H9 (cell line): ENCODE measurements around the gene SQOR. TPM values are rescaled to one million over a fixed set of nuclear protein-coding genes. Genes with fewer than 3 reads are reported as not detected.

ENCODE experiments used
- DNase-seq: peaks from one replicate; pipeline ENCODE4 v3.0.0-alpha.2; 2017
- H2AFZ ChIP-seq: one replicate; pipeline ENCODE4 v1.6.1; 2013; ENCODE audit warnings: mild to moderate bottlenecking, low read length, control low read depth, moderate library complexity
- H2AK5ac ChIP-seq: 2 replicates; pipeline ENCODE4 v1.6.1; 2013; ENCODE audit warnings: low read length, control low read depth, mixed read lengths; ENCODE audit not compliant: insufficient read length
- H2BK120ac ChIP-seq: one replicate; pipeline ENCODE4 v1.6.1; 2013; ENCODE audit warnings: low read depth, mild to moderate bottlenecking, low read length, control low read depth, inconsistent platforms; ENCODE audit not compliant: poor library complexity, severe bottlenecking
- H2BK12ac ChIP-seq: 2 replicates; pipeline ENCODE4 v1.6.1; 2013; ENCODE audit warnings: low read length, control low read depth, mixed read lengths, low read depth; ENCODE audit not compliant: insufficient read length
- H2BK15ac ChIP-seq: 2 replicates; pipeline ENCODE4 v1.6.1; 2013; ENCODE audit warnings: low read depth, low read length, control low read depth
- H2BK20ac ChIP-seq: one replicate; pipeline ENCODE4 v1.6.1; 2013; ENCODE audit warnings: low read depth, mild to moderate bottlenecking, low read length, control low read depth, inconsistent platforms; ENCODE audit not compliant: poor library complexity, severe bottlenecking
- H2BK5ac ChIP-seq: 2 replicates; pipeline ENCODE4 v1.6.1; 2013; ENCODE audit warnings: low read length, control low read depth, mixed read lengths; ENCODE audit not compliant: insufficient read length
- H3K14ac ChIP-seq: 2 replicates; pipeline ENCODE4 v1.6.1; 2013; ENCODE audit warnings: low read length, control low read depth; ENCODE audit not compliant: insufficient read depth
- H3K18ac ChIP-seq: 2 replicates; pipeline ENCODE4 v1.6.1; 2013; ENCODE audit warnings: low read depth, mild to moderate bottlenecking, mixed read lengths, low read length, control low read depth; ENCODE audit not compliant: insufficient read length
- H3K23ac ChIP-seq: 2 replicates; pipeline ENCODE4 v1.6.1; 2013; ENCODE audit warnings: low read length, control low read depth, mixed read lengths, low read depth; ENCODE audit not compliant: insufficient read length
- H3K23me2 ChIP-seq: 2 replicates; pipeline ENCODE4 v1.6.1; 2013; ENCODE audit warnings: low read depth, mild to moderate bottlenecking, mixed read lengths, low read length, control low read depth; ENCODE audit not compliant: insufficient read length, poor library complexity, severe bottlenecking
- H3K27ac ChIP-seq: 2 replicates; pipeline ENCODE4 v1.5.1; 2013; ENCODE audit warnings: low read length, control low read depth, mixed read lengths, low read depth; ENCODE audit not compliant: insufficient read length
- H3K27me3 ChIP-seq: 2 replicates; pipeline ENCODE4 v1.6.1; 2013; ENCODE audit warnings: low read length, control low read depth, inconsistent platforms; ENCODE audit not compliant: insufficient read depth
- H3K4ac ChIP-seq: 2 replicates; pipeline ENCODE4 v1.6.1; 2013; ENCODE audit warnings: low read depth, mild to moderate bottlenecking, control low read depth, inconsistent platforms, low read length, moderate library complexity
- H3K4me1 ChIP-seq: 2 replicates; pipeline ENCODE4 v1.6.1; 2013; ENCODE audit warnings: low read length, control low read depth, inconsistent platforms; ENCODE audit not compliant: insufficient read depth
- H3K4me2 ChIP-seq: 2 replicates; pipeline ENCODE4 v1.6.1; 2013; ENCODE audit warnings: low read length, control low read depth, mixed read lengths; ENCODE audit not compliant: insufficient read length, insufficient read depth
- H3K56ac ChIP-seq: 2 replicates; pipeline ENCODE4 v1.6.1; 2013; ENCODE audit warnings: low read depth, mild to moderate bottlenecking, mixed read lengths, low read length, control low read depth; ENCODE audit not compliant: insufficient read length
- H3K79me1 ChIP-seq: 2 replicates; pipeline ENCODE4 v1.6.1; 2013; ENCODE audit warnings: low read depth, mild to moderate bottlenecking, moderate library complexity, low read length, control low read depth, inconsistent platforms; ENCODE audit not compliant: insufficient read depth, poor library complexity, severe bottlenecking
- H3K79me2 ChIP-seq: 2 replicates; pipeline ENCODE4 v1.6.1; 2013; ENCODE audit warnings: low read length, control low read depth, inconsistent platforms; ENCODE audit not compliant: insufficient read depth
- H3K9ac ChIP-seq: 2 replicates; pipeline ENCODE4 v1.6.1; 2013; ENCODE audit warnings: low read length, control low read depth, mixed read lengths; ENCODE audit not compliant: insufficient read length; ENCODE audit errors: extremely low read depth
- H3K9me3 ChIP-seq: one replicate; pipeline ENCODE4 v1.6.1; 2013; ENCODE audit warnings: low read depth, low read length, inconsistent platforms; ENCODE audit not compliant: control insufficient read depth
- H3T11ph ChIP-seq: one replicate; pipeline ENCODE4 v1.6.1; 2013; ENCODE audit warnings: mild to moderate bottlenecking, low read length, control low read depth, inconsistent platforms
- H4K20me1 ChIP-seq: one replicate; pipeline ENCODE4 v1.6.1; 2013; ENCODE audit not compliant: control insufficient read depth, insufficient read length, insufficient read depth
- H4K5ac ChIP-seq: 2 replicates; pipeline ENCODE4 v1.6.1; 2013; ENCODE audit warnings: low read depth, mild to moderate bottlenecking, mixed read lengths, low read length, control low read depth; ENCODE audit not compliant: insufficient read length
- H4K8ac ChIP-seq: replicated peaks from 2 replicates; pipeline ENCODE4 v1.6.1; 2013; ENCODE audit warnings: low read length, control low read depth, mixed read lengths, low read depth; ENCODE audit not compliant: insufficient read length
- H4K91ac ChIP-seq: 2 replicates; pipeline ENCODE4 v1.6.1; 2013; ENCODE audit warnings: low read depth, mild to moderate bottlenecking, moderate library complexity, mixed read lengths, low read length, control low read depth; ENCODE audit not compliant: insufficient read length
- H3K27ac Mint-ChIP-seq, 3 experiments: 2 replicates in 2 of 3; 3 replicates in 1 of 3; pipeline ENCODE4 v1.8.0; 2020 to 2021; ENCODE audit warnings: mixed read lengths in 3 of 3, mild to moderate bottlenecking in 1 of 3, moderate library complexity in 1 of 3
- H3K27me3 Mint-ChIP-seq: 2 replicates; pipeline ENCODE4 v1.8.0; 2021; ENCODE audit warnings: low read depth, mild to moderate bottlenecking, moderate library complexity, mixed read lengths
- H3K36me3 Mint-ChIP-seq, 3 experiments: 2 replicates in 2 of 3; 3 replicates in 1 of 3; pipeline ENCODE4 v1.8.0; 2020 to 2021; ENCODE audit warnings: low read depth in 3 of 3, mixed read lengths in 3 of 3; ENCODE audit not compliant: insufficient read depth in 1 of 3
- H3K4me1 Mint-ChIP-seq, 2 experiments: 2 replicates each; pipeline ENCODE4 v1.8.0; 2020; ENCODE audit warnings: mixed read lengths in 2 of 2
- H3K4me3 Mint-ChIP-seq, 2 experiments: 2 replicates in 1 of 2; 3 replicates in 1 of 2; pipeline ENCODE4 v1.8.0; 2020 to 2021; ENCODE audit warnings: mild to moderate bottlenecking in 2 of 2, mixed read lengths in 2 of 2, moderate library complexity in 1 of 2
- H3K9me3 Mint-ChIP-seq, 2 experiments: 2 replicates in 1 of 2; 3 replicates in 1 of 2; pipeline ENCODE4 v1.8.0; 2020; ENCODE audit warnings: mild to moderate bottlenecking in 2 of 2, mixed read lengths in 2 of 2, moderate library complexity in 1 of 2
- WGBS: extraction: QIAGEN DNeasy Blood & Tissue Kit; methylation state at CpG from one replicate; pipeline ENCODE4 v1.1.7; 2013; ENCODE audit warnings: missing lambda C conversion rate, low lambda C conversion rate, mixed read lengths; ENCODE audit not compliant: insufficient read length; ENCODE audit errors: extremely low coverage; 5-methylcytosine and 5-hydroxymethylcytosine counted together
- total RNA-seq: library from RNA; stranded (reverse); gene quantifications from 2 replicates; pipeline ENCODE4 v1.2.1, GENCODE V29; 2021
- TF ChIP-seq, protein P1 (sequence below): fragments of 200-600 bp; sonication (generic); conservative IDR thresholded peaks from 3 replicates; pipeline ENCODE4 v1.8.0; 2021; ENCODE audit warnings: antibody characterized with exemption, mild to moderate bottlenecking

SQOR gene
- total RNA-seq, 1 experiment from 2014 or later: 0.17 TPM

DNA sequence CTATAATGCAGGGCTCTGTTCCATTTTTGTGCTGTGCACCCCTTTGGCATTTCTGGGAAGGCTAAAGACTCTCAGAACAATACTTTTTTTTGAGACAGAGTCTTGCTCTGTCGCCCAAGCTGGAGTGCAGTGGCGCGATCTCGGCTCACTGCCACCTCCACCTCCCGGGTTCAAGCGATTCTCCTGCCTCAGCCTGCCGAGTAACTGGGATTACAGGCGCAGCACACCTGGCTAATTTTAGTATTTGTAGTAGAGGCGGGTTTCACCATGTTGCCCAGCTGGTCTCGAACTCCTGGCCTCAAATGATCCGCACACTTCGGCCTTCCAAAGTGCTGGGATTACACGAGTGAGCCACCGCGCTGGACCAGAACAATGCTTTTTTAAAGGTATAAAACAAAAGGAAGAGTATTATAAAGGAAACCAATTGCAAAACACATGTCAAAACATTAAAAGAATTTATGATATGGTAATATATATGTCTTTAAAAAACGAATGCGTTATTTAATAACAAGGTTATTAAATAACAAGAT lies 999 bp downstream of the SQOR start:
- H3K27ac ChIP-seq: no peak overlapping the region
- no peak overlapping the region for H3T11ph ChIP-seq
- no peak overlapping the region for H2AFZ ChIP-seq
- H2BK120ac ChIP-seq: no peak overlapping the region
- no peaks in the 10 kb centered on the region for H4K20me1 ChIP-seq
- H3K4me1 ChIP-seq: no peaks in the 10 kb centered on the region
- H4K8ac ChIP-seq: no peak overlapping the region
- H2BK5ac ChIP-seq: no peak overlapping the region
- no peak overlapping the region for H2BK15ac ChIP-seq
- no peak overlapping the region for H3K56ac ChIP-seq
- no peaks in the 10 kb centered on the region for H3K9me3 ChIP-seq
- Mint-ChIP-seq H3K27me3 (peaks cover 97% of the 10 kb centered on the region), H3K4me3 (peak overlapping the region; percentile 72 to 84), H3K9me3 (no peaks in the 10 kb centered on the region), H3K36me3 (no peaks in the 10 kb centered on the region), H3K4me1 (peaks cover 5% of the 10 kb centered on the region in 2 experiments), H3K27ac (no peak overlapping the region)
- no CpG with 5 or more reads among the region's 17 CpGs for WGBS
- H4K5ac ChIP-seq: no peak overlapping the region
- H2BK12ac ChIP-seq: no peak overlapping the region
- no peak overlapping the region for H3K18ac ChIP-seq
- H3K79me2 ChIP-seq: no peaks in the 10 kb centered on the region
- H3K23ac ChIP-seq: no peak overlapping the region
- H3K4me2 ChIP-seq: peak overlapping the region; percentile 83
- no peak overlapping the region for H4K91ac ChIP-seq
- no peak overlapping the region for H2AK5ac ChIP-seq
- peaks cover 11% of the 10 kb centered on the region for H3K23me2 ChIP-seq
- no peaks in the 10 kb centered on the region for H3K79me1 ChIP-seq
- no peak overlapping the region for H3K14ac ChIP-seq
- no peak for DNase-seq
- H3K27me3 ChIP-seq: peaks cover 8% of the 10 kb centered on the region; the same call in 1 of the 2 replicates
- H3K9ac ChIP-seq: no peak overlapping the region
- no peak overlapping the region for H3K4ac ChIP-seq
- TF ChIP-seq, protein P1, sequence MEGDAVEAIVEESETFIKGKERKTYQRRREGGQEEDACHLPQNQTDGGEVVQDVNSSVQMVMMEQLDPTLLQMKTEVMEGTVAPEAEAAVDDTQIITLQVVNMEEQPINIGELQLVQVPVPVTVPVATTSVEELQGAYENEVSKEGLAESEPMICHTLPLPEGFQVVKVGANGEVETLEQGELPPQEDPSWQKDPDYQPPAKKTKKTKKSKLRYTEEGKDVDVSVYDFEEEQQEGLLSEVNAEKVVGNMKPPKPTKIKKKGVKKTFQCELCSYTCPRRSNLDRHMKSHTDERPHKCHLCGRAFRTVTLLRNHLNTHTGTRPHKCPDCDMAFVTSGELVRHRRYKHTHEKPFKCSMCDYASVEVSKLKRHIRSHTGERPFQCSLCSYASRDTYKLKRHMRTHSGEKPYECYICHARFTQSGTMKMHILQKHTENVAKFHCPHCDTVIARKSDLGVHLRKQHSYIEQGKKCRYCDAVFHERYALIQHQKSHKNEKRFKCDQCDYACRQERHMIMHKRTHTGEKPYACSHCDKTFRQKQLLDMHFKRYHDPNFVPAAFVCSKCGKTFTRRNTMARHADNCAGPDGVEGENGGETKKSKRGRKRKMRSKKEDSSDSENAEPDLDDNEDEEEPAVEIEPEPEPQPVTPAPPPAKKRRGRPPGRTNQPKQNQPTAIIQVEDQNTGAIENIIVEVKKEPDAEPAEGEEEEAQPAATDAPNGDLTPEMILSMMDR: no peak
- no peak overlapping the region for H2BK20ac ChIP-seq
